COR-L47 (cell line): ENCODE results near the gene MYCBP2.
"Not testable (repeated sequence)": the region's sequence is repeated elsewhere in the genome, so short reads cannot be mapped to it uniquely, and the experiment has no call there.

Experiments
- DNase-seq: peaks from one replicate; lab custom pipeline; 2025; lab: John Stamatoyannopoulos, UW

MYCBP2 gene

DNA sequence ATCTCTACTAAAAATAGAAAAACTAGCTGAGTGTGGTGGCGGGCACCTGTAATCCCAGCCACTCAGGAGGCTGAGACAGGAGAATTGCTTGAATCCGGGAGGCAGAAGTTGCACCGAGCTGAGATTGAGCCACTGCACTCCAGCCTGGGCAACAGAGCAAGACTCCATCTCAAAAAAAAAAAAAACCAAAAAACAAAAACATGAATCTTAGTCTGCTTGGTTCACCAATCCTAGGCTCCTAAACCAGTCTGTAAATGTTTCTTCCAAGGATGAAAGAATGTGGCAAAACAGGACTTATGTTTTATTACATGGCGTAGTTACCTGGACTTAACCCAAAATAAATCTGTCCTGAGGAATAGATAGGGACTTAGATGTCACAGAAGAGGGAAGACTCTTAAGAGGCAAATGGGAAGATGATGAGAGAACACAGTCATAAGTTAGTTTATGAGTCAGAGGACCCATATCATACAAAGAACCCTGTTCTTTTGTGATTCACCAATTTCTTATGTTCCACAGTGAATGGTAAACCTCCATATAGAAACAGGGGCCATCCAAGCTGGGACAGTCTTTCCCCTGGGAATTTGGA is 293.1 kb downstream of the MYCBP2 start:
- no peak for DNase-seq

DNA sequence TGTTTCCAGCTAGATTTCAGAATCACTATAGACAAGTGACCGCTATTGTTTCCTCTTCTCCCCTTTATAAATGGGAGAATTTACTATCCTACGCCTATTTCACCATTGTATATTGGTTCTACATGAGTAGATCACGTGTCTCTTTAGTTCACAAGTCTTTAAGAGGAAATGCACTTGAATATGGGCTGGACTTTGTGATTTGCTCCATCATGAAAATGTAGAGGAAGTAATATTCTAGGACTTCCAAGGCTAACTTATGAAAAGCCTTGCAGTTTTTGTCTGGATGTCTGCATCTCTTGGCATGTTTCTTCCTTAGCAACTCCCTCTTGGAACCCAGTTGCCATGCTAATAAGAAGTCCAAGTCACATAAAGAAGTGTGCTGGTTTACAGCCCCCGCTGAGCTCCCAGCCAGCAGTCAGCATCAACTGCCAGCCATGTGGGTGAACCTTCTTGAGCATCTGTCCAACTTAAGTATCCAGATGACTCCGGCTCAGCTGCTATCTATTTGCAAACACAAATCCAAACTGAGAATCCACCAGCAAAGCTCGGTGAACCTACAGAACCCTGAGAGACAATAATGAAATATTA is 295.1 kb downstream of the MYCBP2 start:
- DNase-seq: no peak

- no peak for DNase-seq
Observed at GRCh38 chr13:77029436-77029835, 297.5 kb downstream of the MYCBP2 start.

GRCh38 chr13:77028202-77028601 is 298.7 kb downstream of the MYCBP2 start:
- DNase-seq: no peak

- peak; percentile 78 for DNase-seq
Observed at GRCh38 chr13:77026861-77027621, 299.9 kb downstream of the MYCBP2 start, which contains the start of gene FBXL3. Gene FBXL3 (minus strand): TSS chr13:77027159. CDS start chr13:77021860, 5,299 bp downstream.

DNA sequence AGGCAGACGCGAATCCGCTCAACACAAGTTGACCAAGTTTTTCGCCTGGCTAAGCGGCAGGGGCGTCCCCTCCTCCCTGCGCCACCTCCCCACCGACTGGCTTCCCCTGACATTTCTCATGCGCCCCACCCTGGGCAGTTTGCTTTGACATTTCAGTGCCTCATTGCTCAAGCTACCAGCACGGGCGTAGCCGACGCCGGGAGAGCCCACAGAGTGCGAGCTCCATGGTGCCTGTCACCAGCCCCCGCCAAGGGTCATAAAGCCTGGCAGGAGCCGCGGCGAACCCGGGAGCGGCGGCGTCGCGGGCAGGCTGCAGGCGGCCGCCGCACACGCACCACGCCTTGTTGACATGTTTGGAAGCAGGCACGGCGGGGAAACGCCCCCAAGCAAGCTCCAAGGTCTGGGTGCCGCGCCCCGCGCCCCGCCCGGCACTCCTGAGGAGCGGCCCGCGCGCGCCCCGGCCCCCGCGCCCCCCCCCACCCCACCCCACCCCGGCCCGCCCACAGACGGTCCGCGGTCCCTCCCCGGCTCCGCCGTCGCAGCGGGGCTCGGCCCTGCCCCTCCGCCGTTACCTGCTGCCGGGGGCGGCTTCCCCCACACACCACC is 300.5 kb downstream of the MYCBP2 start:
- DNase-seq: peak; percentile 77

- no peak for DNase-seq
Observed at GRCh38 chr13:77022341-77022740, 304.6 kb downstream of the MYCBP2 start.

DNA sequence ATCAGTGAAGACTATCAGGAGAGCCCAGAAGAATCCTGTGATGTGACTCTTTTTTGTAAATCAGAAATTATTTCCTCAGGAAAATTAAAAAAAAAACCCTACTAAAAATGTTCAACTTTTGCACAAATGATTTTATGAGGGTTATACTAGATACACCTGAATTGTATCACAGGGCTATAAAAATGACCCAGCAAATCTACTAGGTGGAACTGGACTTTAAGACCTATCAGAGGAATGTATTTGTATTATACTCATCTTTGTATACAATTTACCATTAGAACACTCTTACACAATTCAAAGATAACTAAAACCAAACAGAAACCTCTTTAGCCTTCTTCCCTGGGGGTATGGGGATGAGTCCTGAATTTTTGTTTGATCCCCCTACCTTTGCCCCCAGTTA is 307.1 kb downstream of the MYCBP2 start:
- DNase-seq: no peak

DNA sequence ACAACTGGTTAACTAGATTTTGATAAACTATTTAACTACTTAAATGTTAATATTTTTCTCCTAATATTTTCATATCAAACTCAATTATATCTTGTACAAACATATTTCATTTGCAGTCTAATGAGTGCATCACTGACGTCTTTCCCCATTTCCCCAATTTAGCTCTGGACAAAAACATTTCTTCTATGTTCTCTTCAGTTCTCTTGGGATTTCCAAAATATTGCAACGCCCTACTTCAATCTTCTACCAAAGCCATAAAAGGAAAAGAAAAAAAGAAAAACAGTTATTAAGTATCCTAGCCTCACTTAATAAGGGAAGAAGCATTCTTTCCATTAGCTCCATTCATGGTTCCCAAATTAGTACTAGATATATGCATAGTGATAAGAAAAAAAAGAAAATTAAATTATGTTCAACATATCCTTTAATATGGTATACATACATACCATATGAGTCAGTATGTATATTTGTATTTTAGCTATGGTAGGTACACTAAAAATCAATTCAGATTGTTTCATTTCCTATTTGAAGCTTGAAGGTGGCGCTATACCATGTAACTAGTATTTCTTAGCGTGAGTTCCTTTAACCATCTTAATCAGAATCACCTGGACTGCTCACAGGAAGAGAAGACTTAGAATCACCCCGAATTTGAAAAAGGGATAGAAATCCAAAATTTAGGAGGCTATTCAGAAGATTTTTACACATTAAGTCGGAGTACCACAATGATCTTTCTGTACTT is 309.8 kb downstream of the MYCBP2 start:
- no peak for DNase-seq

GRCh38 chr13:77016251-77016812 is 310.6 kb downstream of the MYCBP2 start:
- DNase-seq: no peak

DNA sequence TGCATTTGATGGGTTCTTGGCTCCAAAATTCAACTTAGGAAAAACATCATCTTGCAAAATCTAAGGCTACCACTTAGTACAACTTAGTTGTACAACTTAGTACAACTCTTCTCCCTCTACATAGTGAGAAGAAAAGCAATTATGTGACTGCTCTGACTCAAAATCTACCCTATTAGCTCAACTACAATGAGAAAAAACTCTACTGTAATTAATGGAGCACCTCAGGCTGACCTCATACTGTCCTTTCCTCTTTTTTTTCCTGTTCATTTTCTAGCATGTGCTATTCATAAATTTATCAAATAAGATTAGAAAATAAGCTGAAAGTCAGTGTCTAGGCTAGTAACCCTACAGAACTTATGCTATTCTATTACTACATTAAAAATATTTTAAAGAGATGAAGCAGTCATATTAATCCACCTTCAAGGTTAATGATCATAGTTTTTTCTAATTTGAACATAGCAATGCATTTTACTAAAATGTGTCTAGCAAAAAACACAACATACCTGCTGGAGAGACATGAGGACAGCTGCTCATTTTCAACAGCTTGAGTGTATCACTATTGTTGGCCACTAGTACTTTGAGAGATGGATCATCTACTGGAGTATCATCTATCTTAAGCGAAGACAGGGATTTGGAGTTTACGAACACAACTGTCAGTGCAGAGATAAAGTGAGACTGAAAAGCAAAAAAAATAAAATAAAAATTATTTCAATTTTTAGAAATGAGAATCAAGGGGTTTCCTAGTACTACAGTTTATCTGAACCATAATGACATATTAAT is 311.8 kb downstream of the MYCBP2 start:
- DNase-seq: no peak

- no peak for DNase-seq
Observed at GRCh38 chr13:77013853-77014542, 312.9 kb downstream of the MYCBP2 start.

DNA sequence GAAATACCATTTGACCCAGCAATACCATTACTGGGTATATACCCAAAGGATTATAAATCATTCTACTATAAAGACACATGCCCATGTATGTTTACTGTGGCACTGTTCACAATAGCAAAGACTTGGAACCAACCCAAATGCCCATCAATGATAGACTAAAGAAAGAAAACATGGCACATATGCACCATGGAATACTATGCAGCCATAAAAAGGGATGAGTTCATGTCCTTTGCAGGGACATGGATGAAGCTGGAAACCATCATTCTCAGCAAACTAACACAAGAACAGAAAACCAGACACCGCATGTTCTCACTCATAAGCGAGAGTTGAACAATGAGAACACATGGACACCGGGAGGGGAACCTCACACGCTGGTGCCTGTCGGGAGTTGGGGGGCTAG is 317.2 kb downstream of the MYCBP2 start:
- not testable (repeated sequence) for DNase-seq

DNA sequence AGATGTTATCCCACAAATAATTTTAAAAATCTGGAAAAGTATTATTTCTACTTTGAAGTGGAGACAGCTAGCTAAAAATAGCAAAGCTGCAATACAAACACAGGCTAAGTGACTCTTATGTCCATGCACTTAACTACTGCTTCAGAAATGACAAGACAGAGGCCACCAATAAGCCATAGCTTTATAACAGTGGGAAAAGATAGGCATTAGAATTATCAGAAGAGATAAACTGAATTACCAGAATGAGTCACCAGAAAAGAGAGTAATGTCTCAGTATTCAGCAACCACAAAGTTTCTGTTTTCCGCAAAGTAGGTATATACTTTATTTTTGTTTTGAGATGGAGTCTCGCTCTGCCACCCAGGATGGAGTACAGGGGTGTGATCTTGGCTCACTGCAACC is 317.9 kb downstream of the MYCBP2 start:
- DNase-seq: no peak

GRCh38 chr13:77008337-77008736 is 318.6 kb downstream of the MYCBP2 start:
- DNase-seq: not testable (repeated sequence)

GRCh38 chr13:77002590-77003190 is 324.2 kb downstream of the MYCBP2 start:
- DNase-seq: no peak

GRCh38 chr13:77001963-77002587 is 324.8 kb downstream of the MYCBP2 start:
- DNase-seq: no peak

GRCh38 chr13:77001540-77001939 is 325.4 kb downstream of the MYCBP2 start:
- DNase-seq: no peak

- DNase-seq: no peak
Observed at GRCh38 chr13:77000475-77000874, 326.4 kb downstream of the MYCBP2 start.
